NOMO-1 treated with DMSO at 0.1 percent for 48 hours (cell line): ENCODE measurements around the gene PCNX4.
"Not testable (repeated sequence)": the region's sequence is repeated elsewhere in the genome, so short reads cannot be mapped to it uniquely, and the experiment has no call there.

Experiments
- DNase-seq: peaks from one replicate; lab custom pipeline; 2025; ENCODE audit not compliant: unreplicated experiment; lab: John Stamatoyannopoulos, UW

The PCNX4 gene

GRCh38 chr14:60091550-60092525 is at the start of gene PCNX4:
Gene PCNX4, plus strand, starts transcription at chr14:60091923. Its CDS starts 15,716 bp downstream, at chr14:60107639.
- DNase-seq = peak; percentile 97

- not testable (repeated sequence) for DNase-seq
Measured at GRCh38 chr14:60047976-60048375, 43.7 kb upstream of the PCNX4 start.

GRCh38 chr14:60051721-60052221 is 40.0 kb upstream of the PCNX4 start:
- no peak for DNase-seq

GRCh38 chr14:60058087-60058486 is 33.6 kb upstream of the PCNX4 start:
- DNase-seq = no peak

- DNase-seq = no peak
Measured at GRCh38 chr14:60061371-60061770, 30.4 kb upstream of the PCNX4 start.

GRCh38 chr14:60064491-60065072 is 27.1 kb upstream of the PCNX4 start:
- DNase-seq = peak; percentile 48

- no peak for DNase-seq
Measured at GRCh38 chr14:60067882-60068281, 23.8 kb upstream of the PCNX4 start.

GRCh38 chr14:60079723-60080122 is 12.0 kb upstream of the PCNX4 start:
- no peak for DNase-seq

- no peak for DNase-seq
Measured at GRCh38 chr14:60085085-60085484, 6.6 kb upstream of the PCNX4 start.

- no peak for DNase-seq
Measured at GRCh38 chr14:60085693-60086092, 6.0 kb upstream of the PCNX4 start.

GRCh38 chr14:60087668-60088067 is 4.1 kb upstream of the PCNX4 start:
- DNase-seq = no peak

- DNase-seq = no peak
Measured at GRCh38 chr14:60089221-60089620, 2.5 kb upstream of the PCNX4 start.

- peak; percentile 25 for DNase-seq
Measured at GRCh38 chr14:60090864-60091519, 731 bp upstream of the PCNX4 start.

- DNase-seq = peak; percentile 28
Measured at GRCh38 chr14:60092526-60092920, 800 bp downstream of the PCNX4 start.

- DNase-seq = peak; percentile 7
Measured at GRCh38 chr14:60093080-60093479, 1.4 kb downstream of the PCNX4 start.

GRCh38 chr14:60093606-60094005 is 1.9 kb downstream of the PCNX4 start:
- no peak for DNase-seq

GRCh38 chr14:60094306-60094897 is 2.7 kb downstream of the PCNX4 start:
- no peak for DNase-seq

GRCh38 chr14:60095231-60095630 is 3.5 kb downstream of the PCNX4 start:
- no peak for DNase-seq

GRCh38 chr14:60095781-60096450 is 4.2 kb downstream of the PCNX4 start:
- DNase-seq = no peak

- DNase-seq = no peak
Measured at GRCh38 chr14:60097974-60098373, 6.3 kb downstream of the PCNX4 start.

- DNase-seq = not testable (repeated sequence)
Measured at GRCh38 chr14:60099855-60100254, 8.1 kb downstream of the PCNX4 start.
